ENCODE results near the gene DYNLRB2.

Gene DYNLRB2

GRCh38 chr16:80556481-80556880 lies 15.7 kb downstream of the DYNLRB2 start:
- no peaks in the 10 kb centered on the region for H3K79me2 ChIP-seq
- no peaks in the 10 kb centered on the region for H3K9me3 ChIP-seq (ENCODE audit: control insufficient read depth, low read length)
- H3K4me3 ChIP-seq (ENCODE audit: low read depth, low read length), result no peak overlapping the region
- TF ChIP-seq CTCF (IDR thresholded peaks at IDR 0.05), result no peak
- no peak overlapping the region for H2AFZ ChIP-seq
- H3K27me3 ChIP-seq (ENCODE audit: control insufficient read depth, insufficient read depth, low read length), result no peaks in the 10 kb centered on the region
- no peak overlapping the region for H3K4me2 ChIP-seq (ENCODE audit: low read length)
- no peak overlapping the region for H3K9ac ChIP-seq
- no peaks in the 10 kb centered on the region for H3K36me3 ChIP-seq (ENCODE audit: control insufficient read depth, insufficient read depth, low read length)
- H3K4me1 ChIP-seq, result no peaks in the 10 kb centered on the region
- no peak overlapping the region for H3K27ac ChIP-seq

GRCh38 chr16:80557037-80557436 lies 16.2 kb downstream of the DYNLRB2 start:
- H3K36me3 ChIP-seq (ENCODE audit: control insufficient read depth, insufficient read depth, low read length), result no peaks in the 10 kb centered on the region
- TF ChIP-seq CTCF (IDR thresholded peaks at IDR 0.05), result no peak

GRCh38 chr16:80559369-80559768 lies 18.6 kb downstream of the DYNLRB2 start:
- no peak overlapping the region for H3K27ac ChIP-seq
- no peaks in the 10 kb centered on the region for H3K79me2 ChIP-seq
- no peak for TF ChIP-seq CTCF (IDR thresholded peaks at IDR 0.05)
- H3K36me3 ChIP-seq (ENCODE audit: control insufficient read depth, insufficient read depth, low read length), result no peaks in the 10 kb centered on the region
- no peaks in the 10 kb centered on the region for H3K9me3 ChIP-seq (ENCODE audit: control insufficient read depth, low read length)
- H3K4me1 ChIP-seq, result no peaks in the 10 kb centered on the region
- H3K27me3 ChIP-seq (ENCODE audit: control insufficient read depth, insufficient read depth, low read length), result no peaks in the 10 kb centered on the region
- H3K4me2 ChIP-seq (ENCODE audit: low read length), result no peak overlapping the region
- H3K9ac ChIP-seq, result no peak overlapping the region
- H2AFZ ChIP-seq, result no peak overlapping the region
- H3K4me3 ChIP-seq (ENCODE audit: low read depth, low read length), result no peak overlapping the region

More at GRCh38 chr16:80557037-80557436, 16.2 kb downstream of the DYNLRB2 start:
- Histone ChIP-seq H3K27me3 (ENCODE audit: control insufficient read depth, insufficient read depth, low read length) (no peaks in the 10 kb centered on the region), H3K9ac (no peak overlapping the region), H3K4me2 (ENCODE audit: low read length) (no peak overlapping the region), H3K27ac (no peak overlapping the region), H2AFZ (no peak overlapping the region), H3K4me3 (ENCODE audit: low read depth, low read length) (no peak overlapping the region), H3K4me1 (no peaks in the 10 kb centered on the region), H3K79me2 (no peaks in the 10 kb centered on the region), H3K9me3 (ENCODE audit: control insufficient read depth, low read length) (no peaks in the 10 kb centered on the region)

GRCh38 chr16:80563066-80563465 lies 22.3 kb downstream of the DYNLRB2 start:
- Histone ChIP-seq H3K27ac (no peak overlapping the region), H3K9ac (no peak overlapping the region), H3K27me3 (ENCODE audit: control insufficient read depth, insufficient read depth, low read length) (no peaks in the 10 kb centered on the region), H3K36me3 (ENCODE audit: control insufficient read depth, insufficient read depth, low read length) (no peaks in the 10 kb centered on the region), H3K9me3 (ENCODE audit: control insufficient read depth, low read length) (no peaks in the 10 kb centered on the region), H2AFZ (no peak overlapping the region), H3K4me1 (no peaks in the 10 kb centered on the region), H3K4me2 (ENCODE audit: low read length) (no peak overlapping the region), H3K79me2 (no peaks in the 10 kb centered on the region), H3K4me3 (ENCODE audit: low read depth, low read length) (no peak overlapping the region)
- TF ChIP-seq CTCF (IDR thresholded peaks at IDR 0.05), result no peak

- Histone ChIP-seq H3K79me2 (no peaks in the 10 kb centered on the region), H3K4me3 (ENCODE audit: low read depth, low read length) (no peak overlapping the region), H3K9ac (no peak overlapping the region), H3K36me3 (ENCODE audit: control insufficient read depth, insufficient read depth, low read length) (no peaks in the 10 kb centered on the region), H3K4me2 (ENCODE audit: low read length) (no peak overlapping the region), H2AFZ (no peak overlapping the region), H3K27me3 (ENCODE audit: control insufficient read depth, insufficient read depth, low read length) (no peaks in the 10 kb centered on the region), H3K27ac (no peak overlapping the region), H3K9me3 (ENCODE audit: control insufficient read depth, low read length) (no peaks in the 10 kb centered on the region), H3K4me1 (no peaks in the 10 kb centered on the region)
- TF ChIP-seq CTCF (IDR thresholded peaks at IDR 0.05), result no peak
Measured at GRCh38 chr16:80564394-80564793, 23.6 kb downstream of the DYNLRB2 start.

Measured in parathyroid adenoma (tissue), 2 donors.